PFSK-1 (cell line): ENCODE data around the gene LOXL4.

Experiments
- FOXP2 ChIP-seq: optimal IDR thresholded peaks from 2 replicates; pipeline ENCODE3; 2011; ENCODE audit warnings: borderline replicate concordance, control low read depth, inconsistent platforms; ENCODE audit not compliant: insufficient read depth; ENCODE audit errors: extremely low read length, extremely low read depth
- POLR2AphosphoS5 ChIP-seq: IDR thresholded peaks from 2 replicates; pipeline ENCODE4 v1.6.1; 2012; ENCODE audit warnings: low read depth, mild to moderate bottlenecking, control low read depth, low read length, moderate library complexity
- REST ChIP-seq, 2 experiments: IDR thresholded peaks; 2 replicates each; pipeline versions ENCODE4 v1.6.1 to v1.8.0; 2011 to 2012; ENCODE audit warnings: low read depth in 2 of 2, low read length in 2 of 2, control low read depth in 1 of 2, inconsistent platforms in 1 of 2, mild to moderate bottlenecking in 1 of 2, moderate library complexity in 1 of 2; ENCODE audit not compliant: insufficient read depth in 1 of 2
- SIN3A ChIP-seq: IDR thresholded peaks from 2 replicates; pipeline ENCODE4 v1.6.1; 2012; ENCODE audit warnings: mild to moderate bottlenecking, low read length, moderate library complexity, borderline replicate concordance; ENCODE audit not compliant: insufficient read depth
- TAF1 ChIP-seq: IDR thresholded peaks from 2 replicates; pipeline ENCODE4 v1.6.1; 2012; ENCODE audit warnings: low read length, control low read depth, borderline replicate concordance; ENCODE audit not compliant: insufficient read depth

The LOXL4 gene

GRCh38 chr10:98270073-98270740 lies 2.2 kb upstream of the LOXL4 start:
- TF ChIP-seq FOXP2 (no peak), TAF1 (no peak), SIN3A (no peak)

GRCh38 chr10:98269435-98269912 lies 1.5 kb upstream of the LOXL4 start:
- TF ChIP-seq REST (IDR thresholded peaks at IDR 0.05; ENCODE audit: insufficient read depth in 1 of 2, low read depth in 2 of 2, low read length in 2 of 2) (no peak), SIN3A (no peak), POLR2AphosphoS5 (no peak), FOXP2 (no peak), TAF1 (no peak)

GRCh38 chr10:98268694-98269431 lies 869 bp upstream of the LOXL4 start:
- TF ChIP-seq TAF1 (no peak), REST (IDR thresholded peaks at IDR 0.05; ENCODE audit: insufficient read depth in 1 of 2, low read depth in 2 of 2, low read length in 2 of 2) (no peak), FOXP2 (no peak), POLR2AphosphoS5 (no peak), SIN3A (no peak)

DNA sequence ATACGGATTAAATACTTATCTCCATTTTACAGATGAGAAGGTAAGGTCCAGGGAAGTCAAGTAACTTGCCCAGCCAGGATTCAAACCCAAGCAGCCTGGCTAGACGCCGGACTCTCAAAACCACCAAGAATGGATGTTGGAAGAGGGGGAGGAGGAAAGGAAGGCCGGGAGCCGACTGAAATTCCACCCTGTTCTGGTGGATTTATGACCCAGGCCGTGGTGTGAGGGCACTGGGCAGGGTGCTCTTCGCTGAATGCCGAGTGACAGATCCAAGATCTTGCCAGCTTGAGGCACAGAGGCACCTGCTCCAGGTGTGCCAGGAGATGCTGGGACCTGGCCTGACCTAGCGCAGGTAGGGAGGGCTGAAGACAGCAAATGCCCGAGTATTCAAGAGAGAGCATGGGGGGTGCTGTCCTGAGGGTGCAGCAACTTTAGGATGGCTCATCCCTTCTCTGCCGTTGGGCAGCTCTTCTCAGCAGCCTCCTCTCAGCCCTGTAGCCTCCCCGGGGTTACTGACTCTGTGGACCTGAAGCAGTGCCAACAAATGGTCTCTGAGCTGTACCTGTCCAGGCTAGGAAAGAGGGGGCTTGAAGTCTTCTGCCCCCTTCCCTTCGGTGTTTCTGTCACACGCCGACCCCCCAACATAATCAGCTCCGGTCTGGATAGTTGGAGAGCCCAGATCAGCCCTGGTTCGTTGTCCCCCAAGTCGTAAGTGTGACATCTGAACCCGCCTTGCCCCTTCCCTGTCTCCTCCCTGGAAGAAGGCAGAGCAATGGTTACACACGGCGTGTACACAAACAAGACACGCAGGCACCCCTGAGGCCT lies 713 bp downstream of the LOXL4 start:
- no peak for TF ChIP-seq REST (IDR thresholded peaks at IDR 0.05; ENCODE audit: insufficient read depth in 1 of 2, low read depth in 2 of 2, low read length in 2 of 2)
- TF ChIP-seq FOXP2: no peak
- no peak for TF ChIP-seq SIN3A
- TF ChIP-seq POLR2AphosphoS5: no peak
- TF ChIP-seq TAF1: no peak

GRCh38 chr10:98266647-98267046 lies 1.3 kb downstream of the LOXL4 start:
- no peak for TF ChIP-seq TAF1
- TF ChIP-seq FOXP2: no peak
- no peak for TF ChIP-seq POLR2AphosphoS5
- no peak for TF ChIP-seq REST (IDR thresholded peaks at IDR 0.05; ENCODE audit: insufficient read depth in 1 of 2, low read depth in 2 of 2, low read length in 2 of 2)
- no peak for TF ChIP-seq SIN3A
